SU-DHL-6 (cell line): Measurements from ENCODE around the gene VSTM2L.

Source experiments
- H2AFZ ChIP-seq: fragments of 200-600 bp; sonication (generic); 2 replicates; pipeline ENCODE4 v1.6.1; 2014; ENCODE audit warnings: low read depth, mild to moderate bottlenecking, moderate library complexity, mixed read lengths, antibody characterized with exemption, low read length; ENCODE audit not compliant: severe bottlenecking
- H3F3A ChIP-seq: fragments of 200-600 bp; shearing (Covaris generic); 2 replicates; pipeline ENCODE4 v1.6.0; 2016; ENCODE audit warnings: antibody characterized with exemption, mild to moderate bottlenecking; ENCODE audit not compliant: insufficient read depth
- H3K27ac ChIP-seq: fragments of 200-600 bp; sonication (generic); 2 replicates; pipeline ENCODE4 v1.5.1; 2016; ENCODE audit warnings: low read depth, mild to moderate bottlenecking, low read length, moderate library complexity, mixed read lengths
- H3K27me3 ChIP-seq: fragments of 200-600 bp; sonication (generic), shearing (Covaris generic); 2 replicates; pipeline ENCODE4 v1.6.0; 2014; ENCODE audit warnings: mild to moderate bottlenecking, low read length
- H3K36me3 ChIP-seq: fragments of 200-600 bp; sonication (generic); 2 replicates; pipeline ENCODE4 v1.6.1; 2014; ENCODE audit warnings: mild to moderate bottlenecking, low read length, mixed read lengths
- H3K4me2 ChIP-seq: fragments of 300-600, 200-600 bp; shearing (Covaris generic), sonication (generic); 2 replicates; pipeline ENCODE4 v1.6.0; 2014; ENCODE audit warnings: low read length, low read depth, mild to moderate bottlenecking; ENCODE audit not compliant: poor library complexity, severe bottlenecking
- H3K4me3 ChIP-seq: fragments of 200-600 bp; sonication (generic); 2 replicates; pipeline ENCODE4 v1.5.1; 2014; ENCODE audit warnings: antibody characterized with exemption, low read length, mild to moderate bottlenecking, mixed read lengths; ENCODE audit not compliant: insufficient read depth, poor library complexity, severe bottlenecking
- H3K79me2 ChIP-seq: fragments of 200-600 bp; sonication (generic); 2 replicates; pipeline ENCODE4 v1.6.1; 2014; ENCODE audit warnings: mild to moderate bottlenecking, low read length, moderate library complexity; ENCODE audit not compliant: insufficient read depth
- H3K9ac ChIP-seq: fragments of 200-600 bp; sonication (generic); 2 replicates; pipeline ENCODE4 v1.7.0; 2014; ENCODE audit warnings: mild to moderate bottlenecking, low read length
- H3K9me2 ChIP-seq: fragments of 200-600 bp; sonication (generic); replicated peaks from 2 replicates; pipeline ENCODE4 v1.6.1; 2014; ENCODE audit warnings: low read length; ENCODE audit not compliant: insufficient read depth
- H3K9me3 ChIP-seq: fragments of 200-600 bp; sonication (generic); 2 replicates; pipeline ENCODE4 v1.6.1; 2014; ENCODE audit warnings: low read length, mixed read lengths; ENCODE audit not compliant: insufficient read depth
- H4K20me1 ChIP-seq: fragments of 200-600 bp; sonication (generic); 2 replicates; pipeline ENCODE4 v1.6.1; 2014; ENCODE audit warnings: low read depth, mild to moderate bottlenecking, antibody characterized with exemption, low read length, moderate library complexity, mixed read lengths
- CTCF ChIP-seq: fragments of 200-600 bp; sonication (generic); IDR thresholded peaks from one replicate; pipeline ENCODE4 v1.5.1; 2017; ENCODE audit warnings: antibody characterized with exemption, mild to moderate bottlenecking, low read length, moderate library complexity; ENCODE audit not compliant: insufficient read depth, poor library complexity, severe bottlenecking
- EZH2phosphoT487 ChIP-seq: fragments of 200-600 bp; sonication (generic), shearing (Covaris generic); conservative IDR thresholded peaks from 2 replicates; pipeline ENCODE4 v1.6.1; 2018; ENCODE audit warnings: mild to moderate bottlenecking, antibody characterized with exemption, low read length, moderate library complexity, mixed read lengths

The VSTM2L gene

GRCh38 chr20:37938181-37938750 lies 35.3 kb downstream of the VSTM2L start:
- H2AFZ ChIP-seq: no peak overlapping the region
- H3K36me3 ChIP-seq: no peaks in the 10 kb centered on the region
- H3K27me3 ChIP-seq: no peaks in the 10 kb centered on the region
- no peak for TF ChIP-seq EZH2phosphoT487
- TF ChIP-seq CTCF: no peak
- H3K27ac ChIP-seq: no peak overlapping the region
- H3K9ac ChIP-seq: no peak overlapping the region
- H3K4me3 ChIP-seq: no peak overlapping the region
- H3K79me2 ChIP-seq: no peaks in the 10 kb centered on the region
- no peaks in the 10 kb centered on the region for H3F3A ChIP-seq
- H4K20me1 ChIP-seq: no peaks in the 10 kb centered on the region
- H3K9me3 ChIP-seq: no peaks in the 10 kb centered on the region
- no peaks in the 10 kb centered on the region for H3K9me2 ChIP-seq
- no peak overlapping the region for H3K4me2 ChIP-seq

- H3K4me2 ChIP-seq: no peak overlapping the region
- no peaks in the 10 kb centered on the region for H3K9me2 ChIP-seq
- H2AFZ ChIP-seq: no peak overlapping the region
- TF ChIP-seq EZH2phosphoT487 (no peak), CTCF (no peak)
- H3K4me3 ChIP-seq: no peak overlapping the region
- H3K27me3 ChIP-seq: no peaks in the 10 kb centered on the region
- H3F3A ChIP-seq: no peaks in the 10 kb centered on the region
- no peak overlapping the region for H3K9ac ChIP-seq
- H3K9me3 ChIP-seq: no peaks in the 10 kb centered on the region
- no peaks in the 10 kb centered on the region for H4K20me1 ChIP-seq
- no peak overlapping the region for H3K27ac ChIP-seq
- no peaks in the 10 kb centered on the region for H3K79me2 ChIP-seq
- no peaks in the 10 kb centered on the region for H3K36me3 ChIP-seq
Measured at GRCh38 chr20:37938954-37939353, 36.0 kb downstream of the VSTM2L start.

- no peaks in the 10 kb centered on the region for H3K79me2 ChIP-seq
- no peaks in the 10 kb centered on the region for H3K9me3 ChIP-seq
- H2AFZ ChIP-seq: no peak overlapping the region
- no peaks in the 10 kb centered on the region for H3F3A ChIP-seq
- H3K27me3 ChIP-seq: no peaks in the 10 kb centered on the region
- H3K27ac ChIP-seq: no peak overlapping the region
- no peaks in the 10 kb centered on the region for H3K36me3 ChIP-seq
- TF ChIP-seq EZH2phosphoT487 (no peak), CTCF (no peak)
- no peak overlapping the region for H3K4me2 ChIP-seq
- H3K9ac ChIP-seq: no peak overlapping the region
- H3K4me3 ChIP-seq: no peak overlapping the region
- H3K9me2 ChIP-seq: no peaks in the 10 kb centered on the region
- H4K20me1 ChIP-seq: no peaks in the 10 kb centered on the region
Measured at GRCh38 chr20:37939701-37940560, 37.0 kb downstream of the VSTM2L start.
